ENCODE results near the gene GLA.

DNA sequence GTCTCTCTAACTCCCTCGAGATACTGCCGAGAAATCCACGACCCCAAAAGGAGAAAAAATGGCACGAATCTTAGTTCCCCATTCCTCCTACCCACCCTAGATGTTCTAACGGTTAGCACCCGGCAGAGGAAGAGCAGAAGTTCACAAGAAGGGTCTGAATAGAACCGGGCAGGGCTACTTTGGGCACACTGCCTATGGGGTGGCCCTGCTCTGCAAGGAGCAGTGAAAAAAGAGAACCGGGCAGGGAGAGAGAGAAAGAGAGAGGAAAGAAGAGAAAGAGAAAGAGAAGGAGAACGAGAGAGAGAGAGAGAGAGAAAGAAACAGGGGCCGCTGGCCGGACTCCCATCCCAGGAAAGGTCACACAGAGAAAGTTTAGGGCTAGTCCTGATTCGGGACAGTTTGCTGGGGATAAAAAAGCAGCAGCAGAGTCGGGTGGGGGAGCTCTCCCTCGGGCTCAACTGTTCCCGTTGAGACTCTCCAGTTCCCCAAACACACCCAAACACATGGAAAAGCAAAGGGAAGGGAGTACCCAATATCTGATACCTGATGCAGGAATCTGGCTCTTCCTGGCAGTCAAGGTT lies 468 bp downstream of the GLA start:
- TF ChIP-seq, protein P1, sequence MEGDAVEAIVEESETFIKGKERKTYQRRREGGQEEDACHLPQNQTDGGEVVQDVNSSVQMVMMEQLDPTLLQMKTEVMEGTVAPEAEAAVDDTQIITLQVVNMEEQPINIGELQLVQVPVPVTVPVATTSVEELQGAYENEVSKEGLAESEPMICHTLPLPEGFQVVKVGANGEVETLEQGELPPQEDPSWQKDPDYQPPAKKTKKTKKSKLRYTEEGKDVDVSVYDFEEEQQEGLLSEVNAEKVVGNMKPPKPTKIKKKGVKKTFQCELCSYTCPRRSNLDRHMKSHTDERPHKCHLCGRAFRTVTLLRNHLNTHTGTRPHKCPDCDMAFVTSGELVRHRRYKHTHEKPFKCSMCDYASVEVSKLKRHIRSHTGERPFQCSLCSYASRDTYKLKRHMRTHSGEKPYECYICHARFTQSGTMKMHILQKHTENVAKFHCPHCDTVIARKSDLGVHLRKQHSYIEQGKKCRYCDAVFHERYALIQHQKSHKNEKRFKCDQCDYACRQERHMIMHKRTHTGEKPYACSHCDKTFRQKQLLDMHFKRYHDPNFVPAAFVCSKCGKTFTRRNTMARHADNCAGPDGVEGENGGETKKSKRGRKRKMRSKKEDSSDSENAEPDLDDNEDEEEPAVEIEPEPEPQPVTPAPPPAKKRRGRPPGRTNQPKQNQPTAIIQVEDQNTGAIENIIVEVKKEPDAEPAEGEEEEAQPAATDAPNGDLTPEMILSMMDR (IDR thresholded peaks at IDR 0.05; ENCODE audit: extremely low read depth in 1 of 2, insufficient read depth in 1 of 2, low read depth in 1 of 2, low read length in 2 of 2), result no peak
- TF ChIP-seq POLR2A (IDR thresholded peaks at IDR 0.05; ENCODE audit: low read depth, low read length) (no peak), POLR2AphosphoS5 (IDR thresholded peaks at IDR 0.05; ENCODE audit: insufficient read depth, low read depth, low read length) (no peak)
